HG03565 (cell line): ENCODE results near the gene C5orf22.
"Not testable (repeated sequence)": the region's sequence is repeated elsewhere in the genome, so short reads cannot be mapped to it uniquely, and the experiment has no call there.

ENCODE experiments used
- ATAC-seq: cut with Tn5 transposase; IDR thresholded peaks from one replicate; pipeline ENCODE4 v1.9.1; 2021; ENCODE audit warnings: mild to moderate bottlenecking, moderate library complexity; ENCODE audit not compliant: unreplicated experiment

Gene C5orf22

GRCh38 chr5:31531888-31532547 lies at the start of gene C5orf22, which contains the start of gene DROSHA:
Gene C5orf22 (plus strand): TSS chr5:31532301. CDS start chr5:31532393, 92 bp downstream.
Gene DROSHA (minus strand): TSS chr5:31532093. CDS start chr5:31529059, 3,034 bp downstream.
- ATAC-seq, result peak; percentile 94

DNA sequence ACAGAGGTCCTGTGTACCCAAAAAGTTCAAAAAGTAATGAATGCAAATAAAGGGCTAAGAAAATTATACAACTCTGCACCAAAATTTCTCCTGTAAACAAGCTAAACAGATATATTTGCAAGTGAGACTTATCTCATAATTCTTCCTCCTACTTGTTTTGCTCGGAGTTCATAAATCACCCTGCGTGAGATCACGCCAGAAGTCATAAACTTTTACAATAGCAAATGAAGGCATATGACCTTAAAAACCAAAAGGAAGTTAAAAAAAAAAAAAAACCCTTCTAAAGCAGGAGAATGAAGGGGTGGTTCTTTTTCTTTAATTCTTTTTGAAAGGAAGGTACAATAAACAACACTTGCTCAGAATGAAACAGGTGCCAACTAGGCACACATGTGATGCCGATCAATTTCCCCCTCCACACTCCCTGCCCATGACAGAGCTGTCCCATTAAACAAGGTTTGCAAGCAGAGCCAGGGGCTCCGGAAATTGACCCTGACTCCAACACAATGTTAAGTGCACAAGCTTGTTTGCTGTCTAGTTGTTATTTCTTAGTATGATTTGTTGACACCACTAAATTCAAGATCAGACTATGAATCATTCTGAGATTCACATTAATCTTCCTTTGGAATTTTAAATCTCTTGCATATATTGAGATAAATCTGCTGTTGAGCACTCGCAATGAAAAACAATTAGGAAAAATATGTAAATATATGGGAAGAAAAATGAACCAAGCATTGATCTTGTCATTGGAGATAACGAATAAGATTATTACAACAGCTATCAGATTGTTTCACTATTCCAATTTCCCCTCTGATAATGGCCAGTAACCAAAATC lies 46.5 kb upstream of the C5orf22 start:
- no peak for ATAC-seq

GRCh38 chr5:31486441-31486840 lies 45.7 kb upstream of the C5orf22 start:
- no peak for ATAC-seq

GRCh38 chr5:31487506-31487905 lies 44.6 kb upstream of the C5orf22 start:
- ATAC-seq, result no peak

GRCh38 chr5:31492869-31493268 lies 39.2 kb upstream of the C5orf22 start:
- no peak for ATAC-seq

DNA sequence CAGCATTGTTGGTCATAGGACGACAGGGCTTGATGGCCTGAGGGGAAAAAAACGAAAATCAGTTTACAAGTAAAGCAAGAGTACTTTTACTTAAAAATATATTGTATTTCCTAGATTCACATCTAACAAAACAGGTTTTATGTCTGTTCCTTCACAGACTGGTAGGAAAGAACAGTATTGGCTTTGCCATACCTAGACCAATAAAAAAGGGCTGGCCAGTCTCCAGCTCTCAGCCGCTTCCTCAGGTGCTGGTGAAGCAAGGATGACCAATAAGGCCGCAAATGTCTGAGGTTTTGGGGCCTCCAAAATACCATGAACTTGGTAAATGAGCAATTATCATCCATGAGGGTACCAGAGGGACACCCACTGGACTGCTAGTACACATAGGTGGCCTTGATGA lies 36.8 kb upstream of the C5orf22 start:
- ATAC-seq, result no peak

DNA sequence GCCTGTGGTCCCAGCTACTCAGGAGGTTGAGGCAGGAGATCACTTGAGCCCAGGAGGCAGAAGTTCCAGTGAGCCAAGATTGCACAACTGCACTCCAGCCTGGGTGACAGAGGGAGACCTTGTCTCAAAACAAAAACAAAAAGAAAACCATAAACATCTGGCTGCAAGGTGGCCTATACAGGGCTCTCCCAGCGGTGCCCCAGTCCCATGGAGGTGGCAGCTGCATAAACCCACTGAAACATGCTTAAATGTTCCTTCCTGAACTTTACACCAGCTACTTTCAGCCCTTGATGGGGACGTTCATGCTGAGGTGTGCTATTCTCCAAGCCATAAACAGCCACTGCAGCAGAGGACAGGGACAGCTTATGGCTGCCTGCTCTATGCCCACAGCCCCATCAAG lies 35.8 kb upstream of the C5orf22 start:
- no peak for ATAC-seq

DNA sequence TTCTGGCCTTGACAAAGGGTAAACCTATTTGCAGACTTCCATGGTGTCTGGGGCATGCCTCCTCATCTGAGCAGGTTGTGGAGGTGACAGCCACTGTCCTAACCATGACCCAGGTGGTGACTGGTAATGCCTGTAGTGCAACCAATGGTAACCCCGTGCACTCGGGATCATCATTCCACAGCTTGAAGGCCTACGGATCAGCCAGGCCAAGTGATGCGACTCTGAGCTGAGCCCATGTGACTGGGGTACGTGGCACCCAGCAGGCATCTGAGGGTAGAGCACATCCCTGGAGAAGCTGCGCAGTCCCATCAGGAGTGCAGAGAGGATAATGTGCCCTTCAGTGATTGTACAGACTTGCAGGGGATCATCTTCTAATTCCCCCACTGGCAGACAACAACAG lies 35.2 kb upstream of the C5orf22 start:
- ATAC-seq, result no peak

- ATAC-seq, result no peak
Observed at GRCh38 chr5:31500256-31500655, 31.8 kb upstream of the C5orf22 start.

DNA sequence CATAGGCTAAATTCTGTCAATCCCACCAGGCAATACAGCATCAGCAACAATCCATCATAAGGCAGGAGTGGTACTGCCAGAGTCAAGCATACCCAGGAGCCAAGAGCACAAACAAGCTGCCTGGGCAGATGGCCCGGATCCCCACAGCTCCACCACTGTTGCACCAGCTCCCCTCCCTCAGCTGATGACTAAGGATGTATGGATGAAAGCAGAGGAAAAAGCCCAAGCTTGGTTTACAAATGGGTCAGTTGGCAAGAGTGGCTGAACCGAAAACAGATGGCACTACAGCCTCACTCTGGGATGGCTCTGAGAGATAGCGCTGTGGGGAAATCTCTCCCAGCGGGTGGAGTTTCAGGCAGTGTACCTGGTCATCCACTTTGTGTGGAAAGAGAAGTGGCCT lies 29.6 kb upstream of the C5orf22 start:
- no peak for ATAC-seq

GRCh38 chr5:31504529-31504928 lies 27.6 kb upstream of the C5orf22 start:
- no peak for ATAC-seq

GRCh38 chr5:31511305-31511704 lies 20.8 kb upstream of the C5orf22 start:
- no peak for ATAC-seq

DNA sequence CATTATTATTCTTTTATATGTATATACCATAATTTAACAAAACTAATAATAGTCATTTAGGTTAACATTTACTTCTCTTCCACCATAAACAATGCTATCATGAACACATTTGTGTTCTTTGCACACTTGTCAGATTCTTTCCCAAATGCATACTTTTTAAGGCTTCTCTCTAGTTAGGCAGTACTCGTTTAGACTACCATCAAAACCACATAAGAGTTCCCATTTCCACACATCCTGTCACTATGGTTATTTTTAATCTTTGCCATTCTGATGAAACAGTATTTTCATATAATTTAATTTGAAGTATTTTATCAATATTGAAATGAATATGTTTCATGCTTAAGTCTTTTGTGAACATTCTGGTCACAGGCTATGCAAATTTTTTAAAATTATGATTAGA lies 15.3 kb upstream of the C5orf22 start:
- no peak for ATAC-seq

DNA sequence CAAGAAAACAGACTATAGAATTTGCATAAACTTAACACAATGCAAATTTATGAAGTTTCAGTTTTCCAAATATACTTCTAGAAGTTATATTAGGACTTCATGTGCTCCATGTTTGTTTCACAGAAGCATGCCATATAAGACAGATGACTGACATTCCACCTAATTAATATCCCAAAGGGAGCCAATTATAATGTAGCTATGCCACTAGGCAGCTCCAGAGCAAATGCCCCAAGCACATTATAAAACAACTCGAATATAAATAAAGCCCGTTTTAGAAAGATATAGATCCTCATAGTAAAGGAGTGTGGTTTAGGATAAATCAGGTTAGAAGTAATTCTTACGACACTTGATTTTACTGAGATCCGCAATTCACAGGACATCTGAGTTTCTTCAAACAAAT lies 9.1 kb upstream of the C5orf22 start:
- ATAC-seq, result no peak

DNA sequence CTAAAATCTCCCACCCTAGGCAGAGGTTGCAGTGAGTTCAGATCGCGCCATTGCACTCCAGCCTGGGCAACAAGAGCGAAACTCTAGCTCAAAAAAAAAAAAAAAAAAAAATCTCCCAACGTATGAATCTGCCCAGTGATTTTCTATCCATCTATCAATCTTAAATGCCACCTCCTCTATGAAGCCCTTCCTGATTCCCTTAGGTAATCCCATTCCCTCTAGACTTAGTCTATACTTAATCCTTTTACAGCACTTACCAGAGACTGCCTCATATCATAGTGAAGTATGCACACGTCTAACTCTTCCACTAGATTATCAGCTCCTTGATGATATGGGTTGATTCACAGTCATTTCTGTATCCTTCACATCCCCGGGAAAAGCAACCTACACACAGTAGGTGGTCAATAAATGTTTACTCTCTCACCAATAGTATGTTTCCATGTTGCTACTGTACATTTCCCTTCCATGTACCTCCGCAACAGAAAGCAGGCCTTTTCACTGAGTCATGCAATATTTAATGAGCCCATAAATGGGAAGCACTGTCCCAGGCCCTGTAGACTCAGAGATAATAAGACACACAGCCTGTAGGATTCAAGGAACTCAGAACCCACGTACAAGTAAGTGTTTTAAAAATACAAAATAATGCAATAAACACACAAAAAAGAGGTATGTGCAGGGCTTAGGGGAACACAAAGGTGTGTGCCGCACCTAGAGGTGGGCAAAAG lies 1.4 kb upstream of the C5orf22 start:
- no peak for ATAC-seq

GRCh38 chr5:31531543-31531887 lies 586 bp upstream of the C5orf22 start:
- ATAC-seq, result peak; percentile 20

- no peak for ATAC-seq
Observed at GRCh38 chr5:31534527-31535046, 2.5 kb downstream of the C5orf22 start.

GRCh38 chr5:31536873-31537272 lies 4.8 kb downstream of the C5orf22 start:
- no peak for ATAC-seq

GRCh38 chr5:31537349-31537748 lies 5.2 kb downstream of the C5orf22 start:
- no peak for ATAC-seq

- ATAC-seq, result no peak
Observed at GRCh38 chr5:31537851-31538250, 5.8 kb downstream of the C5orf22 start.

DNA sequence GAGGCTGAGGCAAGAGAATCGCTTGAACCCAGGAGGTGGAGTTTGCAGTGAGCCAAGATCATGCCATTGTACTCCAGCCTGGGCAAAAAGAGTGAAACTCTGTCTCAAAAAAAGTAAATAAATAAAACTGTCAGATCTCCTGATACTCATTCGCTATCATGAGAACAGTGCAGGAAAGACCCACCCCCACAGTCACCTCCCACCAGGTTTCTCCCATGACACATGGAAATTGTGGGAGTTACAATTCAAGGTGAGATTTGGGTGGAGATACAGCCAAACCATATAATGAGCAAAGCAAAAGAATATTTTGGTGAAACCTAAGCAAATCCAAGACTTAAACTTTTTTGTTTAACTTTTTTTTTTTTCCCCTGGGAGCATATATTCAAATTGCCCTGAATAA lies 17.0 kb downstream of the C5orf22 start:
- ATAC-seq, result not testable (repeated sequence)
